Measurements from ENCODE around the gene FHOD3.

Gene FHOD3

DNA sequence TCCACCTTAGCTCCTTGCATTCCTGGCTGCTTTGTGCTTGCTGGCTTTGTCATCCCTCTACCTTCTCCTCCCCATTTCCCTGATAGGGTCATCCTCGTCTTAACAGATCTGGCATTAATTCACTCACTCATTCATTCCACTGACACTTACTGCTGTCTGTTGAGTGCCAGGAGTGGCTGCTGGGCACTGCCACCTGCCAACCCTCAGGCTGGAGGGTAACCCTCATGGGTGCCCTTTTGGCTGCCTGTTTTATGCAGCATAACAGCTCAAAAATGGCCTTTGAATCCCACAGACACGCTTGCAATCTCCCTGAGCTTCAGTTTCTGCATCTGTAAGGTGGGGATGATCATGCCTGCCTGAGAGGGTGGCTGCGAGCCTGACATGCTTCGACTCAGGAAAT lies 25.2 kb downstream of the FHOD3 start:
- DNase-seq (ENCODE audit: low spot score) = no peak

DNA sequence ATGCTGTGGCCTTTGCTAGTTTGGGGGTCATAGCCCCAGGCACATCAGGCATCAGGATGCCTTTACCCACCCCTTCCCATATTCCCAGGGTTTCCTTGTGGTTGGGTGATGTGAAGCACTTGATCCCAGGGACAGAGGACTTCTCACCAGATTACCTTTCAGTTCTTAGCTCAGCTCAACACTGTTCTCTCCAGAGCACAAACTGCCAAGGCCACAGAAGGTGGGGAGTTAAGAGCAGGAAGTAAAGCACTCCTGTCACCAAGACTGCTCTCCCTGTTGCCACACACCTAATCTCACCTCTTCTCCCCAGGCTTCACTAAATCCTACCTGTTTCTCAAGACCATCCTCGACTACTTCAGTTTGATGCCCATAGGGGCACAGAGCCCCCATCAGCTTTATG lies 25.9 kb downstream of the FHOD3 start:
- no peak for DNase-seq (ENCODE audit: low spot score)

DNA sequence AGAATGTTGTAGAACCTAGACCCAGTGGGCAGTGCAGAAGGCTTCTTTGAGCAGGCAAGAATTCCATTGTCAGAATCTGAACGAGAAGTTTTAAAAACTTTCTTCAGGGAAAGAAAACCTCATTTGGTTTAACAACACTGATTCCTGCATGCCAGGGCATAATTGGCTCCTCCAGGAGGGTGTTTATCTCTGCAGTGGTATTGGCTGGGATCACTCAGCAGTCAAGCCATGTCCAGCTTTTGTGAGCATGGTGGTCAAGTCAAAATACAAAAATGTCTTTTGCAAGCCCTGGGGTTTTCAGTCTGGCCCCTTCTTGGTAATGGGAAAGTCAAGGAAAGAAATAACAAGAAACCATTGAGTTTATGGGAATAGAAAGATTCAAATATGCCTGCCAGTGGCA lies 28.3 kb downstream of the FHOD3 start:
- DNase-seq (ENCODE audit: low spot score) = no peak

DNA sequence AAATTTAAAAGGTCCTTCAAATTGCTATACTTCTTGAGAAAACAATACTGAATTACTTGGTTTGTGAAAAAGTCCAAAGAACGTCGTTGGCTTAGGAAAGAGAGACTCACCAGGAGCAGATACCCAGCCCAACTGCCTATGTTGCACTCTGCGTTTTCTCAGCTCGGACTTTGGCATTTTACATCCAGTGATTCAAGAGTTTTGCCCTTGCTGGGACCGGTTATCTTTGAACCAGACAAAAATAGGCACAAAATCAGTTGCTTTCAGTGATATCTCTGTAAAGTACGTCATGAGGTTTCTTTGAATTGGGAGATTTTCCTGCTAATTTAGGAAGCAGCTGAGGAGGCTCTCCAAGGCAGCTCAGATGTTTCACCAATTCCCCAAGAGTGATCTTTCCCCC lies 29.3 kb downstream of the FHOD3 start:
- DNase-seq (ENCODE audit: low spot score) = no peak

DNA sequence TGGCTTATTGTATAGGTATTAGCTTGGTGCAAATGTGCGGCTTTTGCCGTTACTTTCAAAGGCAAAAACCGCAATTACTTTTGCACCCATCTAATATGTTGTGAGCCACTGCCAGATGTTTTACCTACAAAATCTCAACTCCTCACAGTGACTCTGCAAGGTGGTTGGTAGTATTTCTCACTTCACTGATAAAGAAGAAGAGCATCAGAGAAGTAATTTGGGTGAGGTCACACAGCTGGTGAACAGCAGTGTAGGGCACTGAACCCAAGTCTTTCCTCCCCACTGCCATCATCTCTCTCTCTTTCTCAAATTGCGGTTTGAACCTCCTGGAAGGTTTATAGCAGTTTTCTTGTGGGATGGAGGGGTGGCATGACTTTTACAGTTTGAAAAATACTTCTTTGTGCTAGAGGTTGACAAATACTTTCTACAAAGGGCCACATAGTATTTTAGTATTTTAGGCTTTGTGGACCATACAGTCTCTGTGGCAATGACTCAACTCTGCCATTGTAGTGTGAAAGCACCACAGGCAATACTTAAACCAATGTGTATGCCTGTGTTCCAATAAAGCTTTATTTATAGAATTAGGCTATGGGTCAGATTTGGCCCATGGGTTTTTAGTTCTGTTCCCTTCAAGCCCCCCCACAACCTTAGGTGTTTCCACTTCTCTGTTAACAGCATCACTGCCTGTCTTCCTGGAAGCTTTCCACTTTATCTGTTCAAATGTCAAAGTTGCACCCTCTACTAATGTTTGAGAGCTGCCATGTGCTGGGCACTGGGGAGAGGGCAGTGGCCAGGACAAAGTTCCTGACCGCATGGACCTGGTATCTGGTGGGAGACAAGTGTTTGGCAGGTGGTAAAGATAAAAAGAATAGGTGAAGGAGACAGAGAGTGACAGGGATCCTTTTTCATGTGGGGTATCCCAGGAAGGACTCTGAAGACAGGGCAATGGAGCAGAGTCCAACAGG lies 30.1 kb downstream of the FHOD3 start:
- no peak for DNase-seq (ENCODE audit: low spot score)

DNA sequence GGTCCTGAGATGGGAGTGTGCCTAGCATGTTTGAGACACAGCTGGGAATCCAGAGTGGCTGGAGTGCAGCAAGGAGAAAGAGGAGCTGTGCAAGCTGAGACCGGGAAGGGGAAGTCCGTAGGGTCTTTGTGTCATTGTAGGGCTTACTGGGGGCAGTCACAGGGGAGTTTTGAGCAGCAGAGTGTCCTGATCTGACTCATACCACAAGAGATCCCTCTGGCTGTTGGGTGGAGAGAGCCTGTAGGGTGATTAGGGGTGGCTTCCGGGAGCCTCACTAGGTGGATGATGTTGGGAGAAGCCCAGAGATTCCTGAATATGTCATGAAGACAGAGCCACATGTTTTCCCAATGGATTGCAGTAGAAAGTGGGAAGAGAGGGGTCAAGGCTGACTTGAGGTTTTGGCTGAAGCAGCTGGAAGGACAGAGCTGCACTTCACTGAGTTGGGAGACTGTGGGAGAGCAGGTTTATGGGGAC lies 30.9 kb downstream of the FHOD3 start:
- no peak for DNase-seq (ENCODE audit: low spot score)

DNA sequence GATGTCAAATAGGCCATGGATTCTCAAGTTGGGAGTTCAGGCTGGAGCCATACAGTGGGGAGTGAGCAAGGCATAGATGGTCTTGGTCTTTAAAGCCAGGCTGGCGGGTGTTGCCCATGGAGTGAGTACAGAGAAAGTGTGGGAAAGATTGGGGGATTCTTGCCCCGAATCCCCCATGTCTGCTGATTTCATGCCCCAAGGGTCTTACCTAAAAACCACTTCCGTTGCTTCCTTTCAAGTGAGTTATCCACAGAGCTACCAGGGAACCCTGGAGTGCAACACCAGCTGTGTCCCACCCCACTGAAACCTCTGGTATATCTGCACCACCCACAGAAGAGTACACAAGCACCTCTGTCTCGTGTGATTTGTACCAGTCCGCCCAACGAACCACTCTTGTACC lies 31.4 kb downstream of the FHOD3 start:
- DNase-seq (ENCODE audit: low spot score) = no peak

DNA sequence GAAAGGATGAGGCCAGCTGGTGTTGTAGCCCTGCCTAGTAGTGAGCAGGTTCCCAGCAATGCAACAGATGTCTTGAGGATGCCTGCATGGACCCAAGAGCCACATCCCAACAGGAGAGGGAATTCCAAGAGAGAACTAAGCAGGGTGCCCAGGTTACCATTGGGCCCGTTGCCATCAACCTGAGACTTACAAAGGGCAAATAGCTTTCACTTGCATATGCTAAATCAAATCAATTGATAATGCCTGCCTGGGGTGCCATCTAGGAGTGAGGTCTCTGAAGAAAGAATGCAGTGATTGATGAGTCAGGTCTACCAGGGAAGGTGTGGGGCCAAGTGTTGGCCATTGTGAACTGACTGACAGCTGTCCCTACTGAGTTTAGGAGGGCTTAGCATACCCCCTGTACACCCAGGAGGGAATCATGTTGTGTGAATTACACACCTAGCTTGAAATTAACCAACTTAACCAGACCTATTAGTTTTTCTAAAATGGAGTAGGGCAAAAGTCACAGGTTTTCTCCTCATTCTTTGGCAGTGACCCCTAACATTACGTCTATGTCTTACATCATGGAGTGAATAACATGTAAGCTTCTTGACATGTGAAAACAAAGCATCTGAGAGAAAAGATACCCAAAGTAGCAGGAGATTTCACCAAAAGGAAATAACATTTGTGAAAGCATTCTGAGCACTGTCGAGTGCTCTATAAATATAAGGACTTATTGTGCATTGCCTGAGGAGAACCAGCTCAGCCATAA lies 32.3 kb downstream of the FHOD3 start:
- DNase-seq (ENCODE audit: low spot score) = no peak

DNA sequence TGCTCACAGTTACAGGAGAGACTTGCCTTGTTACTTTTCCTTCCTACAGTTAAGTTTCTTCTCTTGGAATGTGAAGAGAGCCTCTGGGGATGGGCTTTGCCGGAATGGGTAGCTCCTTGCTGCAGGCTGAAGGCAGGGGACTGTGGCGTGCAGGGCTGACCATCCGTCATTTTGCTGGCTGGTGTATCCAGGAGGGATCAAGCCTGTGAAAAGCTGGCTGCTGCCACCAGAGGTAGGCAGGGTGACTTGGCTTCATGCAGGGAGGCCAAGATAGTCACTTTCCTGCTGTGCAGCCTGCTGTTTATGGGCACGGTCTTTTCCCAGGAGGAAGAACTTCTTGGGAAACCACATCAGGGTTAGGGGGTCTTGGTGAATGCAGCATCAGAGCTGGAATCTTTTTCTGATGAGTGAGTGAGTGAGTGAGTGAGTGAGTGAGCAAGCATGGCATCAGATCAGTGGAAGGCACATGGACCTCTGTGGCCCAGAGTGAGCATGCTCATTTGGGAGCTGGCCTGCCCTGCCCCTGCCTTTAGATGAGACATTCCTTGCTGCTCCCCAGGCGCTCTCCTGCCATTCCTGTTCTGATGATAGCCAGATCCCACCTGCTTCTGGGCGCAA lies 33.0 kb downstream of the FHOD3 start:
- DNase-seq (ENCODE audit: low spot score) = no peak

DNA sequence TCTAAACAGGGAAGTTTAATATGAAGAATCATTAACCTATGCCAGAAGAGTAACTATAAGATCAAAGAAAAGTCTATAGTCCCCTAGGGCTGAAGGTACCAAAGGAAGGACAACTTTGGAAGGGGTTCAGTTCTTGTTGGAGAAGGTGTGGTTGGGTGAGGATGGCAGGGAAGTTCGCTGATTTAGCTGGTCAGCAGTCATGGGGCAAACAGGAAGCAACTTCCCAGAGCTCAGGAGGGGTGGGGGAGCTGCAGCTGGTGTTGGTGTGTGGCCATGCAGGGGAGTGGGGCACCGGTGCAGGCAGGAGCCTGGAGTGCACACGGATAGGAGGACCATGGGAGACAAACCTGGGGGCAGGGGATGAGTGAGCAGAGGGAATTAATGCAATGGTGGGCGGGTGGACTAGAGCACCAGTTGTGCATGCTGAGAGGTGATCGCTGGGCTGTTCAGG lies 34.0 kb downstream of the FHOD3 start:
- DNase-seq (ENCODE audit: low spot score) = no peak

DNA sequence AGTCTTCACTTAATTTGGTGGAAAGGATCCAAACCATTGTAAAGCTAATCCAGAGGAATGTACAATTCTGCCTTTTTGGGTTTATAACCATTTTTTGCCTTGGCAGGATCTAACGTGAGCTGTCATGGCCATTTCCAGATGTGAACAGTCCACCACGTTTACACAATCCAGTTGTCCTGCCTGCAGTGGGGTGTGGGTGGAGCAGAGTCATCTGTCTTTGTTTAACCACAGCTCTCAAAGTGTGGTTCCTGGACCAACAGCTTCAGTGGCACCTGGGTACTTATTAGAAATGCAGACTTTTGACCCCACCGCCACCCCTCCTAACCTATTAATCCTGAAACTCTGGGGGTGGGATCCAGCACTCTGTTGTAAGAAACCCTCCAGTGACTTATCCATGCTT lies 35.9 kb downstream of the FHOD3 start:
- DNase-seq (ENCODE audit: low spot score) = peak; percentile 87

DNA sequence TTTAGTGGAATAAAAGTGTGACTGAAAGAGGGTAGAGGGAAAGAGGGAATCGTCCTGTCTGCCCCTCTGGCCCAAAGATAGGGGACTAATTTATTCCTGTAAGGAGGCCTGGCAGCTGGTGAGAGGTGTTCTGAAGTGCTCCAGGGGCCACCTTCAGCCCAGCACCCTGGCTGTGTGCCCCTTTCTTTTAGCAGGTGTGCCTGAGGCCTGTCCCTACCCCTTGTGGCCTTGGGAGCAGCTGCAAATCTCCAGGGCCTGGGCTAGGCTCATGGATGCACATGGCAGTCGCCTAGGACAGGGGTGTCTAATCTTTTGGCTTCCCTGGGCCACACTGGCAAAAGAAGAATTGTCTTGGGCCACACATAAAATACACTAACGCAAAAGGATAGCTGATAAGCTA lies 37.3 kb downstream of the FHOD3 start:
- no peak for DNase-seq (ENCODE audit: low spot score)

DNA sequence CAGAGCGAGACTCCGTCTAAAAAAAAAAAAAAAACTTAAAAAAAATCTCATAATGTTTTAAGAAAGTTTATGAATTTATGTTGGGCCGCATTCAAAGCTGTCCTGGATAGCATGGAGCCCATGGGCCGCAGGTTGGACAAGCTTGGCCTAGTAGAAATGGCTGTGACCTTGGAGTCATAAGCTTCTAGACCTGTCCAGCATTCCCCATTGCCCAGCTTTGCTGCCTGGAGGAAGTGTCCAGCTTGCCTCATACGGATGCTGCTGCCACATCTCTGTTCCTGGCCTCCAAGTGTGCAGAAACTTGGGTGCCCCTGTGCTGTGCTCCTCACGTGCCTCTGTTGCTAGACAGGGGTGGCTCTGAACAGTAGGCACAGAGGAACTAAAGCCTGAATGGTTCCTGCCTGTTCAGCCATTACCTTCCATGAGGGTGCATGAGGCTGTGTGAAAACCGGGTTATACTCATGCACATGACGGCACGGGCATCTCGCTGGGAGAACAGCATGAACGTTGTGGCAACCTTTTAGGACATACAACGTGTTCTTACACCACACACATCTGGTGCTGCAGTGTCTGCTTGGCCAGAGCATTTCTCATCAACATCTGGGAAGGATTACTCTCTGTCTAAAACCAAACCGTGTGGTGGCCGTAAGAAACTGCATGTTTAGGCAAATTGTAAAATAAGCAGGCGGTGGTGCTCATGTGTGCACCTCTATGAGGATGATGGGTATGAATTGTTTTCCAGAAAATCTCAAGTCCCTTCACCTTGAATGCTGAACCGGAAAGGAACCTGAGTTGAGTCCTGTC lies 38.2 kb downstream of the FHOD3 start:
- DNase-seq (ENCODE audit: low spot score) = peak; percentile 47

DNA sequence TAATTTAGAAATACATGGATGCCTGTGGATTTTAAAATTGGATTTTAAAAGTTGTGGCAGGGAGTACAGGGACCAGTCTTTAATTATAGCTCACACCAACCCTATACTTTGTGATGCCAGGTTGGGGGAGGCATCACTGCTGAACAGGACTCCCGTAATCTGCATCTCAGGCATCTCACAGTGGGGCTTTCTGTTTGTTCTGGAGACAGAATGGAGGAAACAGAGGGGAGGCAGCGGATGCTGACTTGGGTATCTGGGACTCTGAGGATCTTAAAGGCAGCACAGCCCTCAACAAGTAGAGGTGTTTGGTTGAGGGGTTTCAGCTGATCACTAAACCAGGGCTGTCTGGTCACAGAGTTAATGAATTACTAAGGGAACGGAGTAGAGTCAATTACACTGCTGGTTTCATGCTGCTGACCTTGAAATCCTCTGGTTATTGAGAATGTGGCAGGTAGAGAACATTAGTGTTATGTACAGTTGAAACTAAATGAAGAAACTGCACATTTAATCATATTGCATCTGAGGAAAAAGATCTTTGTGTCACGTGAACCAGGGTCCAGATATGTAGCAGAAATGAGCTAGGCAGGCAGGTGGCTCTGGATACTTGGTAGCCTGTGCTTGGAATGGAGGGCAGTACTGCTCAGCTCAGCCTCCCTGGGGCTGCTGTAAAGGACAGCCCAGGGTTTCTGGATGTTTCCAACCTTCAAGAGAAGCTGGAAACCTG lies 40.3 kb downstream of the FHOD3 start:
- no peak for DNase-seq (ENCODE audit: low spot score)

DNA sequence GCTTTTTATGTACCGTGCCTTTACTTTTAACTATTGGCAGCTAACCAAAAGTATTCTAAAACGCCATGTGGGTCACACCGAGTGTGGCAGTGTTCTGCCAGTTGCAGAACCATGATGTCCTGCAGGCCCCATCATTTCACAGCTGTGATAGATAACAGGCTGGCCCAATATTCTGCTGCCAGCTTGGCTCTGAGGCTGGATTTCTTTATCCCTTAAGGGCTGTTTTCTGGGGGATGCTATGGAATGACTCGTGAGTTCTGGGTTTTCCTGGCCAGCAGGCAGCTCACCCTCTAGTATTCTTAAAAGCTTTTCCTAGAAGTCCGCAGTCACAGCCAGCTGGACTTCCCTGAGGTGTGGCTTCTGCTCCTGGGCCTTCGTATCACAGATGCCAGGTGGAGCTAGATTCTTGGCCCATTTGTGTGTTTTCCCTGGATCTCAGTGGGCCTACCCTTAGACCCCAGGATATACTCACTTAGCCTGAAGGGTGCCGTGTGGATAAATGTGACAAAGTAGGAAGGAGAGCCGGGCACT lies 41.0 kb downstream of the FHOD3 start:
- no peak for DNase-seq (ENCODE audit: low spot score)

DNA sequence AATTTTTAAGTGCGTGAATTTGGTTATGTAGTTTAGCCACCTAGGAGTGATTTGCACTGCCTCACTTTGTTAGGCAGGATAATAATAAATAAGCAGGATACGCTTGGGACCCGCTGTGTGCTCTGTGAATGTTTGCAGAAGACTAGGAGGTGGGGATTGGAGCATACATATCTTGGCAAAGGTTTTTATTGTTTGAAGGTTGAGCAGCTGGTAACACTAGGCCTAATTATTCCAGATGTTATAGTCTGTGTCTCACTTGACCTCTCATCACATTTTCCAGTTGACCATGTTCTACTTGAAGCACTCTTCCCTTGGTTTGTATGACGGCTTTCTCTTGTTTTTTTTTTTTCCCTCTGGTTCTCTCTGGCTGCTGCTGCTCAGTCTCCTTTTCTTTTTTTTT lies 42.7 kb downstream of the FHOD3 start:
- no peak for DNase-seq (ENCODE audit: low spot score)

DNA sequence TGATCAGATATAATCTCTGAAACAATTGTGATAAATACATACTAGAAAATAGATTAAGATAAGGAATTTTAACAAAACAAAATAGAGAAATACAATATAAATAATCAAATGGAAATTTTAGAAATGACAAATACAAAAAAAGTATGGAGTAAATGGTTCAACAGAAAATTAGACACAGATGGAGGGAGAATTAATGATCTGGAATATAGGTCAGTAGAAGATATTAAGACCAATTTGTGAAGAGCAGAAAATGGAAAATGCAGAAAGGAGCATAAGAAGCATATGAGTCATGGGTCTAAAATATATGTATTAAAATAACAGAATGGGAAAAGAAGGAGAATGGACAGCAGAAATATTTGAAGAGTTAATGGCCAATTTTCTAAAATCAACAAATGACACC lies 44.4 kb downstream of the FHOD3 start:
- no peak for DNase-seq (ENCODE audit: low spot score)

DNA sequence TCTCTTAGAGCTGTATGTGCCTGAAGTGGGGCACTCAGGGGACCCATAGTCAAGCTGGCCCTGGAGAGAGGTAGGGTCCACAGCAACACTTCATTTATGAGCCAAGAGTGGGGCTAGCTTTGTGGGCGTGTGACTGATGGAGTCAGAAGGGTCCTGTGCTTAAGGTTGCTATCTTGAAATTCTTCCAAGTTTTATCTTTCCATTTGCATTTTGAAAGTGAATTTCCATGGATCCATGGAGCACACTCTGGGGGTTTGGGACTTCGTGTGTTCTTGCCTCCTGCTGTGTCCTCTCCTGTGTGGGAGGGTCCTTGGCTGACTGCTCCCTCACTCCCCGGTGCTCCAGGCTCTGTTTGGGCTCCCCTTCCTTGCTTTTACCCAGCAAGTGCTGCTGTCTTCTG lies 50.8 kb downstream of the FHOD3 start:
- no peak for DNase-seq (ENCODE audit: low spot score)

DNA sequence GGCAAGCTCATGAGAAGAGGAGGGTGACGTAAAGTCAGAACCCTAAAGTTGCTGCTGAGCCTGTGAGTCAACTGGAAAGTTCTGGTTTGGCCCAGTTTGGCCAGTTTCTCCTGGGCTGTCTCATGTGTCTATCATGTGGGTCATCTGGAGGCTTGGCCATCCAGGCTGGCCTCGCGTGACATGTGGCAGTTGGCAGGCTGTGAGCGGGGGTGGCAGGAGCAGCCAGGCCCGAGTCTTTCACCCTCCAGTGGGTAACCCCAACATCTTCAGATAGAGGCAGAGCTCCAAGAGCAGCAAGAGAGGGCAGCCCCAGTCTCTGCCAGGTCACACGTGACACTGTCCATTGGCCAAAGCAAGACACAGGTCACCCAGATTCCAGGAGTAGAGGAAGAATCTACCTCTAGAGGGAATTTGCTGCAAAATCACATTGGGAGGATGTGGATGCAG lies 51.5 kb downstream of the FHOD3 start:
- no peak for DNase-seq (ENCODE audit: low spot score)

DNA sequence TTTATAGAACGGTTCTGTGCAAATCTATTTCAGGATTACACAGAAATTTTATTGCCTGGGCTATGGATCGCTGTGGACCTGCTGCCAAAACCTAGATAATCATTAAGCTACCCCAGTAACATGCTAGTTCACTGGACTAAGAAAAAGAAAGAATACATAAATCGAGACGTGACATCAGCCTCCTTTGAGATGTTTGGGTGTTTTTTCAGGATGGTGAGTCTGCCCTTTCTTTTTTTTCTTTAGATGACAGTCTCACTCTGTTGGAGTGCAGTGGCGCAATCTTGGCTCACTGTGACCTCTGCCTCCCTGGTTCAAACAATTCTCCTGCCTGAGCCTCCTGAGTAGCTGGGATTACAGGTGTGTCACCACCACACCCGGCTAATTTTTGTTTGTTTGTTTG lies 52.0 kb downstream of the FHOD3 start:
- no peak for DNase-seq (ENCODE audit: low spot score)

DNA sequence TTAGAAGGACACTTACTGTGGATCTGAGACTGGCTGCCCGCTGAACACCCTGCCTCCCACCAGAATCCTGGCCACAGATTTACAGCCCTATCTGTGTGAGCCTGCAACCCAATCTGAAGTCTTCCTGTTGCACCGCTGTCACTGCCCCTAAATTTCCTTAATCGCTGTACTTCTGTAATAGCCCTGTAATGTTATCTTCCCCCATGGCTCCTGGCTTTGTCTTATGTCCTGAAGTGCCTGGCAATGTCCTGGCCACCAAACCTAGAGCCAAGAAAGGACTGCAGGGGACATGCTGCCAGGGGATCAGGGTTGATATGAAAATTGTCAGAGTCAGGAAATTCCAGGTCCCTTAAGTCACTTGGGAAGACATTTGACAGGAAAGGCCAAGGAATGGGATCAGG lies 52.7 kb downstream of the FHOD3 start:
- DNase-seq (ENCODE audit: low spot score) = no peak

All from GM03348 (cell line).